Testis (tissue), 2 donors: ENCODE data around the gene SDHB.

Experiments used
- POLR2A ChIP-seq: fragments of 450-650 bp; IDR thresholded peaks from one replicate; pipeline ENCODE4 v1.6.1; 2017; ENCODE audit warnings: antibody characterized with exemption, mild to moderate bottlenecking, moderate library complexity
- TF ChIP-seq, protein P1 (sequence below), 3 experiments: fragments of 450-650 bp in 2 of 3; fragments of 200-600 bp in 1 of 3; sonication (generic) in 1 of 3; IDR thresholded peaks; one replicate each; pipeline ENCODE4 v1.5.1; 2016 to 2019; ENCODE audit warnings: antibody characterized with exemption in 3 of 3, mild to moderate bottlenecking in 2 of 3, moderate library complexity in 1 of 3

- TF ChIP-seq, protein P1, sequence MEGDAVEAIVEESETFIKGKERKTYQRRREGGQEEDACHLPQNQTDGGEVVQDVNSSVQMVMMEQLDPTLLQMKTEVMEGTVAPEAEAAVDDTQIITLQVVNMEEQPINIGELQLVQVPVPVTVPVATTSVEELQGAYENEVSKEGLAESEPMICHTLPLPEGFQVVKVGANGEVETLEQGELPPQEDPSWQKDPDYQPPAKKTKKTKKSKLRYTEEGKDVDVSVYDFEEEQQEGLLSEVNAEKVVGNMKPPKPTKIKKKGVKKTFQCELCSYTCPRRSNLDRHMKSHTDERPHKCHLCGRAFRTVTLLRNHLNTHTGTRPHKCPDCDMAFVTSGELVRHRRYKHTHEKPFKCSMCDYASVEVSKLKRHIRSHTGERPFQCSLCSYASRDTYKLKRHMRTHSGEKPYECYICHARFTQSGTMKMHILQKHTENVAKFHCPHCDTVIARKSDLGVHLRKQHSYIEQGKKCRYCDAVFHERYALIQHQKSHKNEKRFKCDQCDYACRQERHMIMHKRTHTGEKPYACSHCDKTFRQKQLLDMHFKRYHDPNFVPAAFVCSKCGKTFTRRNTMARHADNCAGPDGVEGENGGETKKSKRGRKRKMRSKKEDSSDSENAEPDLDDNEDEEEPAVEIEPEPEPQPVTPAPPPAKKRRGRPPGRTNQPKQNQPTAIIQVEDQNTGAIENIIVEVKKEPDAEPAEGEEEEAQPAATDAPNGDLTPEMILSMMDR (IDR thresholded peaks at IDR 0.05), result no peak
- TF ChIP-seq POLR2A, result no peak
Observed at GRCh38 chr1:16991571-16991970, 62.3 kb downstream of the SDHB start.
